ENCODE measurements around the gene C13orf46.

Gene C13orf46

DNA sequence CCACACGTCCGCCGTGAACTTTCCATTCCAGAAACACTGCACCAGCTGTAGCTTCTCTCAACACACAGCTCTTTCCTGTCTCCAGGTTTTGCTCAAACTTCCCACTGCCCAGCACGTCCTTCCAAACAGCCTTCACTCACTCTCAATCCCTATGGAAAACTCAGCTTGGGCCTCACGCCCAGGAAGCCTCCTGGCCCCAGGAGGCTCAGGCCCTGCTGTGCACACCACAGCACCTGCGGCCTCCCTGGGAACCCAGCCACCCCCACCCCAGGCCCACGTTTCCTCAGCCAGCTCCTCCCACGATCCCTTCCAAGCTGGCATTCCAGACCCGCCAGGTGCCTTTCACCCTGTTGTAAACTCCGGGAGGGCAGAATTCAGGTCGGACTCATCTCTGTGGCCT, 35.2 kb downstream of the C13orf46 start:
- TF ChIP-seq CTCF (conservative IDR thresholded peaks at IDR 0.05; ENCODE audit: low read depth, low read length): no peak
- no peak for DNase-seq (ENCODE audit: low read depth)
- no peak overlapping the region for H3K4me3 ChIP-seq (ENCODE audit: low read depth, low read length)

GRCh38 chr13:113938246-113938645, 35.6 kb downstream of the C13orf46 start:
- DNase-seq (ENCODE audit: low read depth): no peak
- no peak overlapping the region for H3K4me3 ChIP-seq (ENCODE audit: low read depth, low read length)
- no peak for TF ChIP-seq CTCF (conservative IDR thresholded peaks at IDR 0.05; ENCODE audit: low read depth, low read length)

DNA sequence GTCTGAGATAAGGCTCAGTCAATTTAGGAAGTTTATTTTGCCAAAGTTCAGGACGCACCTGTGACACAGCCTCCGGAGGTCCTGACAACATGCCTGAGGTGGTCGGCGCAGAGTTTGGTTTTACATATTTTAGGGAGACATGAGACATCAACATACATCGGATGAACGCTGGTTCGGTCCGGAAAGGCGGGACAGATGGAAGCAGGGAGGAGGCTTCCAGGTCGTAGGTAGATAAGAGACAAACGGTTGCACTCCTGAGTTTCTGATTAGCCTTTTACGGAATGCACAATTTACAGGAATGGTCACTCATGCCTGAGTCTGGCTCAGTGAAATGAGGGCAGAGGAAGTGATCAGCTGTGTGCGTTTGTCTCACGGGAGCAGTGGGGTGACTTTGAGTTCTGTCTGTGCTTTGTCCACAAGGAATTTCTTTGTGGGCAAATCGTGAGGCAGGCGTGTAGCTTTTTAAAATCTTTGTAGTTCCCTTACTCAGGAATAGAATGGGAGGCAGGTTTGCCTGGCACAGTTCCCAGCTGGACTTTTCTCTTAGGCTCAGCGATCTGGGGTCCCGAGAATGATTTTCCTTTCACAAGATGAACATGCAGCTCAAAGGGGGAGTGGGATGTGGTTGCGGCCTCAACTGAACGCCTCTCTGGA, 36.2 kb downstream of the C13orf46 start:
- no peak for DNase-seq (ENCODE audit: low read depth)
- TF ChIP-seq CTCF (conservative IDR thresholded peaks at IDR 0.05; ENCODE audit: low read depth, low read length): no peak

GRCh38 chr13:113937073-113937472, 36.8 kb downstream of the C13orf46 start:
- H3K4me3 ChIP-seq (ENCODE audit: low read depth, low read length): no peak overlapping the region
- TF ChIP-seq CTCF (conservative IDR thresholded peaks at IDR 0.05; ENCODE audit: low read depth, low read length): no peak
- no peak for DNase-seq (ENCODE audit: low read depth)

More for the DNA sequence above, 36.2 kb downstream of the C13orf46 start:
- no peak overlapping the region for H3K4me3 ChIP-seq (ENCODE audit: low read depth, low read length)

DNA sequence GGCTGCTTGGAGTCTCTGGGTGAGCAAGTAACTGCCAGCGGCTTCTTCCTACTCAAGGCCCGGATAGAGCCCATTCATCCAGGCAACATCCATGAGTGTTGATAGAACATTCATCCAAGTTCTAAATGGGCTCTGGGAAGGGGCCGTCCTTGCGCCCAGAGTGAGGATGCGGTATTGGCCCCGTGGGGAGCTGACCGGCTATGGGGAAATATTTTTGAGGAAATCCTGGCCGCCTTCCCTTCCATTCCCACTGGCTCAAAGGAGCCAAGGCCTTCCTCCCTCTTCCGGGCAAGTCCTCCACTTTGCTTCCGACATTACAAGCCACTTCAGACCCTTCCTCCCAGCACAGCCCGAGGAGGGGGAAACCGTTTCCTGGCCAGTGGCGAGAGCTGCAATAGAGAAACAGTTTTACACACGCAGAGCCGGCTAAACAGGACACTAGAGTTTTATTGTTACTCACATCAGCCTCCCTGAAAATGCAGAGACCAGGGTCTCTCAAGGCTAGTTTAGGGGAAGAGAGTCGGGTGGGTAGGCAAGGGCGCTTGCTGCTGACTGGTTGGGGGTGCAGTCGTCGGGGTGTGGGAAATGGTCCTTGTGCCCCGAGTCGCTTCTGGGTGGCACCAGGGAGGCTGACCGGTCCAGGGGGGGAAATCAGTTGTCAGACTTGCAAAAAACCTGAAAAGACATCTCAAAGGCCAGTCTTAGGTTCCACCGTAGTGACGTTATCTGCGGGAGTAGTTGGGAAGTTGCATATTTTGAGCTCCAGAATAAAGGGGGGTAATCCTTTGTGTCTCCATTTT, 37.5 kb downstream of the C13orf46 start:
- no peak overlapping the region for H3K4me3 ChIP-seq (ENCODE audit: low read depth, low read length)
- no peak for DNase-seq (ENCODE audit: low read depth)
- no peak for TF ChIP-seq CTCF (conservative IDR thresholded peaks at IDR 0.05; ENCODE audit: low read depth, low read length)

- no peak for DNase-seq (ENCODE audit: low read depth)
- no peak overlapping the region for H3K4me3 ChIP-seq (ENCODE audit: low read depth, low read length)
- peak; percentile 15 for TF ChIP-seq CTCF (conservative IDR thresholded peaks at IDR 0.05; ENCODE audit: low read depth, low read length)
Observed at GRCh38 chr13:113935001-113935844, 38.7 kb downstream of the C13orf46 start.
